GM04503 (cell line): ENCODE data around the gene PEF1.

Experiments
- DNase-seq: peaks from one replicate; pipeline ENCODE4 v3.0.0-alpha.2; 2012; ENCODE audit warnings: low read depth

PEF1 gene

DNA sequence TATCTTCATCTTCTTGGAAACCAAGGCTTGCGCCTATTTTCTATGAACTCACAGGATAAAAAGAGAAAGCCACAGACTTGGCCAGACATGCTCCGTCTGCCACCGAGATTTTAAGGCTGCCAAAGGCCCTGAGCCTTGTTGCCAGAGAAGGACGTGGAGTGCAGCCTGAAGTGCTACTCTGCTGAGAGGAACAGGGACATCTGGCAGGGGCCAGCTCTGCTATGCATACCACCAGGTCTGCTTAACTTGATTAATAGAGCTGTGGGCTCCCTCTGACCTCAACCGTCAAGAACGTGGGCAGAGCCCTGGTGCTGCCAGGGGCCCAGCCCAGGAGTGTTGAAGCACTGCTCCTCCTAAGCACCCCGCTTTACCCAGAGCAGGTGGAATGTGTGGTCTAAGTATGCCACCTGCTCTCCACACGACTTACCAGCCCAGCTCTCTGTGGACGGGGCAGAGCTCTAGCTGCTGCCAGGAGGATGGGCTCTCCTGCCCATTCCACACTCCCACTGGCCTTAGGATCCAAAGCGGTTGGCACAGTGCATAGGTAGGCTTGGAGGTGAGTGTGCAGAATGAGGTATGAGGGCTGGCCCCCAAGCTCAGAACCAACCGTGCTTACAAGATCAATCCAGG lies 16.6 kb downstream of the PEF1 start:
- no peak for DNase-seq

- no peak for DNase-seq
Measured at GRCh38 chr1:31627301-31627929, 17.3 kb downstream of the PEF1 start.

DNA sequence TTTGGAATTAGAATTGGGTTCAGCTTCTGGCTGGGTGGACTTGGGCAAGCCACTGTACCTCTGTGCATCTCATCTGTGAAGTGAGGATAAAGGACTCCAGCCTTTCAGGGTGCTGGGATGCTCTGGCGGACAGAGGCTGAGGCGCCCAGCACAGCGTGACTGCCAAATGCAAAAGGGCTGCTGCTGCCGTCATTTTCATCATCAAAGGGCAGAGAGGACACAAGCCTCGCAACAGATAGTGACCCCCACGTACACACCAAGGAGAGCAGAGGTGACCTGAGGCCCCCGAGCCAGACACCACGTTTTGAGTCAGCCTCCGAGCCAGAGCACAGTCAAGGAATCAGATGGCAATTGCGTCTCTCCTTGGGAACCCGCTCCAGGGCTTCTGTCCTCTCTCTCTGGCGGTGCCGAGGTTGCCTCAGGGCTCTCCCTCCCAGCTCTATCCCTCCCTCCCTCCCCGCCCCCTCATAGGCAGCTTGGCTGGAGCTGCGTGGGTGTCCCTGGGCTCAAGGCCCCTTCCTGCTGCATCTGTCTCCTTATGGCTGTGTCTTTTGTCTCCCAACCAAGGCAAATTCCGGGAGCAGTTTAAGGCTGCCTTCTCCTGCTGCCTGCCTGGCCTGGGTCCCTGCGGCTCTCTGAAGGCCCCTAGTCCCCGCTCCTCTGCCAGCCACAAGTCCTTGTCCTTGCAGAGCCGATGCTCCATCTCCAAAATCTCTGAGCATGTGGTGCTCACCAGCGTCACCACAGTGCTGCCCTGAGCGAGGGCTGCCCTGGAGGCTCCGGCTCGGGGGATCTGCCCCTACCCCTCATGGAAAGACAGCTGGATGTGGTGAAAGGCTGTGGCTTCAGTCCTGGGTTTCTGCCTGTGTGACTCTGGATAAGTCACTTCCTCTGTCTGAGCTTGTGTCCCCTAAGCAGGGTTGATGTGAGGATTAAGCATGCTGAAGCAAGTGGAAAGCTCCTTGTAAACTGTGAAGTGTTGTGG lies 18.2 kb downstream of the PEF1 start:
- no peak for DNase-seq

- no peak for DNase-seq
Measured at GRCh38 chr1:31625561-31626222, 19.0 kb downstream of the PEF1 start.

DNA sequence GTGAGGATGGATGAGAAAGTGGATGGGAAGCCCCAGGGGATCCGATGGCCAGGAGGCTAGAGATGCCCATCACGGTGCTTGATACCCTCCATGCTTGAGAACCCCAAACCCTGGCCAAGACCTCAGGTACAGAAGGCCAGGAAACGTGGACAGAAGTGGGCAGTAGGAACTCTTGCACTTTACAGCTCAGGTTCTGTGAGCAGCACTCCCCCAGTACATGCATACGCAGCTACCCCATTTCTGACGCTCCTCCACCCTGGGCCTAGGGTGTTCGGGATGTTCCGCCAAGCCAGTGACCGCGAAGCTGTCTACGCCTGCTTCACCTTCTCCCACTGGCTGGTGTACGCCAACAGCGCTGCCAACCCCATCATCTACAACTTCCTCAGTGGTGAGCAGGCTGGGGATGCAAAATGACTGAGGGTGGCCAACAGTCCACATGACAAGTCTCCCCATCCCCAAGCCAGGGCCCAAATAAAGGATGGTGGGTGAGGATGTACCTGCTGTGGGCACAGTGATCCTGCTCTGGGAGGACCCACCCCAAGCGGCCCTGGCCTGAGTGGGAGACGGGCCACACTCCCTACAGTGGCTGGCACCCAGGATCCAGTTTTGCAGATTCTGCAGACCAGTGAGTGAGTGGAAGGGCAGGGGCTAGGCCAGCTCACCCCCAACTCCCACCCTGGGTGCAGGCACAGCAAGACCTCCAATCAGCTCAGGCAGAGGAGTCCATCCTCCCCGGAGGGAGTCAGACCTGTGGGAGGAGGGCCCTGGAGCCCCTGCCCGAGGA lies 19.8 kb downstream of the PEF1 start:
- no peak for DNase-seq

- no peak for DNase-seq
Measured at GRCh38 chr1:31624309-31624708, 20.4 kb downstream of the PEF1 start.

DNA sequence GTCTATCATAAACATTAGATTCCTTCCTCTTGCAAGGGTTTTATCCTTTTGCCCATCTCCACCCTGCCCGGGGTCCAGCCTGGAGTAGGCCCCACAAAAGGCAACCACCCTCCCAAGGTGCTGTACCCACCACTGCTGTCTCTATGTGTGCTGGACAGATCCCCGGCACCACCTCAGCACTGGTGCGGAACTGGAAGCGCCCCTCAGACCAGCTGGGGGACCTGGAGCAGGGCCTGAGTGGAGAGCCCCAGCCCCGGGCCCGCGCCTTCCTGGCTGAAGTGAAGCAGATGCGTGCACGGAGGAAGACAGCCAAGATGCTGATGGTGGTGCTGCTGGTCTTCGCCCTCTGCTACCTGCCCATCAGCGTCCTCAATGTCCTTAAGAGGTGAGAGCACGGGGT lies 21.3 kb downstream of the PEF1 start:
- DNase-seq: no peak

DNA sequence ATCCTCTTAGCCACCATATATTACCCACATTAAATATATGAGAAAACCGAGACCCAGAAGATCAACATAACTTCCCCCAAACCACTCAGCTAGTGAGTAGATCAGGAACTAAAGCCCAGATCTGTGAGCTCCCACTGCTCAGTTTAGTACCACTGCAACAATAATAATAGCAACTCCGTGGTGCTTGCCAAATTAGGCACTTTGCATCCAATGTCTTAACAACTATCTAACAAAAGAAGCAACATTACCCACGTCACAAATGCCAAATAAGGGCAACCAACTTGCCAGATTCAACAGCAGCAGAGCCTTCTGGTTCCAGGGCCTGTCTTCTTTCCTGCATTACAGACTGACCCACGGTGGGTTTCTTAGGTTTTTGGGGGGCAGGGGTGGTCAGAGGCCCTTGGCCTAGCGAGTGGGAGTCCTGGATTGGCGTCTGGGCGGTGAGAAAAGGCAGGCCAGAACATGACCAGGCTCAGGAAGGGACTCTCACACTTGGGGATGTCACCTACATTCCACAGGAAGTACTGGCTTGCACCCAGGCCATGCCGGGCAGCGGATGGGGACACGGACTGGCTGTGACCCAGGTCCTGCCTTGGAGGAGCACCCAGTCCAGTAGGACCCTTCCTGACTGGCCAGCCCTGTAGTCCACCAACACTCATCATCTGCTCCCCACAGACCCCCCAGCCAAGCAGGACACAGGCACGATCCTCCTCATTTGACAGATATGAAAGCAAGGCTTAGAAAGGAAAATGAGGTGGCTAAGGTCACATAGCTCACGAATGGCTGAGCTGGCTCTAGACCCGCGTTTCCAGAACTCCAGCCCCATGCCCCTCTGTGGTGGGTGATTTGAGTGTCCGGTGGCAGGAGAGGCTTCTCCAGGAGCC lies 22.6 kb downstream of the PEF1 start:
- no peak for DNase-seq

DNA sequence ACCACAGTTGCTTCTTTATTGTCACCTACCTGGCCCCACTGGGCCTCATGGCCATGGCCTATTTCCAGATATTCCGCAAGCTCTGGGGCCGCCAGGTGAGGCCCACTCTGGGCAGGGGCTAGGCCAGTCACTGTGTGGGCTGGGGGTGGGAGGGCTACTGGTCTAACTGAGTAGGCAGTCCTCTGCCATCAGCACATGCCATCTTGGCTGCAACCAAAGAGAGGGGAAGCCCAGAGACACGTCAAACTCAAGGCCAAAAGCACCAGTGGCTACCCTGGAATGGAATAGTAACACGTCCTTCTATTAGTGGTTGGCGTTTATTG lies 23.2 kb downstream of the PEF1 start:
- no peak for DNase-seq

DNA sequence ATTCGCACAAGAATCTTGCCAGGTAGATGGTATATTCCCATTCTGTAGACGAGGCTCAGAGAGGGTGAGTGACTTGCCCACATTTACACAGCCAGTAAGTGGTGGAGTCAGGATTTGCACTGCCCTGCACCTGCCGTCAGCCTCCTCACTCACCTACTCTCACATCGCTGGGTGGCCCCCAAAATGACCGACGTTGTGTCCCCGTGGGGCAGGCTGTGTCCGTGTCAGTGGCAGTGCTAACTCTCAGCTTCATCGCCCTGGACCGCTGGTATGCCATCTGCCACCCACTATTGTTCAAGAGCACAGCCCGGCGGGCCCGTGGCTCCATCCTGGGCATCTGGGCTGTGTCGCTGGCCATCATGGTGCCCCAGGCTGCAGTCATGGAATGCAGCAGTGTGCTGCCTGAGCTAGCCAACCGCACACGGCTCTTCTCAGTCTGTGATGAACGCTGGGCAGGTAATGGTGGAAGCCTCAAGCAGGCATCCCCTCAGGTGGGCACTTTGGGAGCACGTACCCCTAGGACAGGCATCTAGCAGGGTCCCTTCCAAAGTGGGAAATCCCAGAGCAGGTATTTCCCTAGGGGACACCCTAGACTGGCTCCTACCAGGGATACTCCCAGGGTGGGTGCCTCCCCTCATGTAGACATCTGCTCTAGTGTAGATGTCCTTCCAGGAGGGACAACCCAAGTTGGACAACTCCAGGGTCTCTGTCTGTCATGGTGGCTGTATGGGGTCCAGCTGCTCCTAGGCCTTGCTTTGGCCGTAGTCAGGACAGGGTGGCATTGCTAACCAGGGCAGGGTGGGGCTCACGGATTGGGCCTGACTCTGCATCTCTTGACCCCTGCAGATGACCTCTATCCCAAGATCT lies 23.8 kb downstream of the PEF1 start:
- no peak for DNase-seq

DNA sequence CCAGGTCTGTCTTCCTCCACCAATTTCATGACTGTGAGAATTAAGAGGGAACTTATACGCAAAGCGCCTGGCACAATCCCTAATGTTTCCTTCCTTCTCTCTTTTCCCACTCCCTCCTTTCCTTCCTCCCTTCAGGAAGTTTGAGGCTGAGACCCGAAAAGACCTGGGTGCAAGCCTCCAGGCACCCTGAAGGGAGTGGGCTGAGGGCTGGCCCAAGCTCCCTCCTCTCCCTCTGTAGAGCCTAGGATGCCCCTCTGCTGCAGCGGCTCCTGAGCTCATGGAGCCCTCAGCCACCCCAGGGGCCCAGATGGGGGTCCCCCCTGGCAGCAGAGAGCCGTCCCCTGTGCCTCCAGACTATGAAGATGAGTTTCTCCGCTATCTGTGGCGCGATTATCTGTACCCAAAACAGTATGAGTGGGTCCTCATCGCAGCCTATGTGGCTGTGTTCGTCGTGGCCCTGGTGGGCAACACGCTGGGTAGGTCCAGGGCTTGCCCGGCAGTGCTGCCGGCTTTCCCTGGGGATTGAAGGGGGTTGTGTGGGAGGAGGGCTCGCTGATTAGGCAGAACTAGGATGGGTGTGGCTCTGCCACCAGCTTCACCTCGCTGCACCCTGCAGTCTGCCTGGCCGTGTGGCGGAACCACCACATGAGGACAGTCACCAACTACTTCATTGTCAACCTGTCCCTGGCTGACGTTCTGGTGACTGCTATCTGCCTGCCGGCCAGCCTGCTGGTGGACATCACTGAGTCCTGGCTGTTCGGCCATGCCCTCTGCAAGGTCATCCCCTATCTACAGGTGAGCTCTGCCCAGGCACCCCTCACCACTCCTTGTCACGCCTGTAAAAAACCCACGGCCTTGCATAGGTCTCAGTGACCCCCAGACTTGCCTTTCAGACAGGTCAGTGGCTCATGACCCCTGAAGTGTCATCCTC lies 25.5 kb downstream of the PEF1 start:
- DNase-seq: no peak

GRCh38 chr1:31617916-31618746 lies 26.5 kb downstream of the PEF1 start:
- no peak for DNase-seq

DNA sequence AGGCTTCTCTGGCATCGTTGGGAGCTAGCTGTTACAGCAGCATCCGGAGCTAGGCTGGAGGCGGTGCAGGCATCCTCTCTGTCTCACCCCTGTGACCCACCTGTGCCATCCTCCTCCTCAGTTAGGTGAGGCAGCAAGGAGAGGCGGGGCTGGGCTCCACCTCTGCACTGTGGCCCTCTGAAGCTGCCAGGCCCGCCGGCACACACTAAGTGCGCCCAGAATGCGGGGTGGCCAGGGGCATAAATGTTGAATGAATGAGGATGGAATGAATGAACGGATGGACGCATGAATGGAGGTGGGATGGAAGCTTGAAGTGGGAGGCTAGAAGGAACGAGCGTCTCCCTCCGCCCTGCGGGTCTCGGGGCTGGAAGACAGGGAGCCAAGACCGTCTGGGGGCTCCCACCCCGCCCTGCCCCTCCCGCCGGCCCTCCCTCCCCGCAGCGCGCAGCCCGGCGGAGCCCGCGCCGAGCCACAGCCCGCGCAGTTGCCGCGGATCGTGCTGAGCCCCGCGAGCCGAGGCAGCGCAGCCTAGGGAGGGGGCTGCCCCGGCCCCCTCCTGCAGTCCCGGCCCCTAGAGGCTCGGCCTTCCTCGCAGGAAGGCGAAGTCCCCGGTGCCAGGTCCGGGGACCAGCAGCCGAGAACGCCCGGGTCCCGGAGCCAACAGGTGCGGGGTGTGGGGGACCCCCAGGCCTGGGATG lies 27.3 kb downstream of the PEF1 start, which contains the start of gene HCRTR1:
TSS of gene HCRTR1 (plus strand) at position 472 of the 698 bp plus-strand sequence. CDS start 1,504 bp downstream, outside the sequence.
- DNase-seq: no peak

DNA sequence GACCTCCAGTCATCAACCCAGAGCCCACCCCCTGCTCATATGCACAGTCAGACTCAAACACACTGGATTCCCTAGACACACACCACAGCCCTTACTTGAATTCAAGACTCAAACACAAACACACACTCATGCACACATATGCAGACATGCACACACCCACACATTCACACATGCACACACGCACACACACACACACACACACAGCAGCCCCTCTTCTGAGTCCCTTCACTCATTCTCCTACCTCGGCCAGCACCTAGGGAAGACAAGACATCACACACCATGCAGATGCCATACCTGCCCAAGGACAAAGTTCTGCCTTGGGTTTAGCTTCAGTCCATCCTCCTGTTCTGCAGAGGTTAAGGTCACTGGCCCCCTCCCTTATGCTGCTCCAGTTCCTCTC lies 28.7 kb downstream of the PEF1 start:
- no peak for DNase-seq

- DNase-seq: no peak
Measured at GRCh38 chr1:31615414-31615813, 29.3 kb downstream of the PEF1 start.

GRCh38 chr1:31614414-31615005 lies 30.2 kb downstream of the PEF1 start:
- no peak for DNase-seq
